Testis (tissue), 2 donors: ENCODE results near the gene GSDME.

Experiments
- CTCF ChIP-seq, 3 experiments: fragments of 450-650 bp in 2 of 3; fragments of 200-600 bp in 1 of 3; sonication (generic) in 1 of 3; IDR thresholded peaks; one replicate each; pipeline ENCODE4 v1.5.1; 2016 to 2019; ENCODE audit warnings: antibody characterized with exemption in 3 of 3, mild to moderate bottlenecking in 2 of 3, moderate library complexity in 1 of 3
- POLR2A ChIP-seq: fragments of 450-650 bp; IDR thresholded peaks from one replicate; pipeline ENCODE4 v1.6.1; 2017; ENCODE audit warnings: antibody characterized with exemption, mild to moderate bottlenecking, moderate library complexity

- TF ChIP-seq CTCF (IDR thresholded peaks at IDR 0.05) (no peak), POLR2A (no peak)
Measured at GRCh38 chr7:24786941-24787340, 29.7 kb upstream of the GSDME start.
